ENCODE measurements around the gene YARS1. TPM values are rescaled to one million over a fixed set of nuclear protein-coding genes. Genes with fewer than 3 reads are reported as not detected.

Gene YARS1
- total and polyA plus RNA-seq, 2 of the 13 experiments (the other 11 are each of a cell fraction or from before 2014, with no cell fraction given), result 50.1 to 113 TPM

DNA sequence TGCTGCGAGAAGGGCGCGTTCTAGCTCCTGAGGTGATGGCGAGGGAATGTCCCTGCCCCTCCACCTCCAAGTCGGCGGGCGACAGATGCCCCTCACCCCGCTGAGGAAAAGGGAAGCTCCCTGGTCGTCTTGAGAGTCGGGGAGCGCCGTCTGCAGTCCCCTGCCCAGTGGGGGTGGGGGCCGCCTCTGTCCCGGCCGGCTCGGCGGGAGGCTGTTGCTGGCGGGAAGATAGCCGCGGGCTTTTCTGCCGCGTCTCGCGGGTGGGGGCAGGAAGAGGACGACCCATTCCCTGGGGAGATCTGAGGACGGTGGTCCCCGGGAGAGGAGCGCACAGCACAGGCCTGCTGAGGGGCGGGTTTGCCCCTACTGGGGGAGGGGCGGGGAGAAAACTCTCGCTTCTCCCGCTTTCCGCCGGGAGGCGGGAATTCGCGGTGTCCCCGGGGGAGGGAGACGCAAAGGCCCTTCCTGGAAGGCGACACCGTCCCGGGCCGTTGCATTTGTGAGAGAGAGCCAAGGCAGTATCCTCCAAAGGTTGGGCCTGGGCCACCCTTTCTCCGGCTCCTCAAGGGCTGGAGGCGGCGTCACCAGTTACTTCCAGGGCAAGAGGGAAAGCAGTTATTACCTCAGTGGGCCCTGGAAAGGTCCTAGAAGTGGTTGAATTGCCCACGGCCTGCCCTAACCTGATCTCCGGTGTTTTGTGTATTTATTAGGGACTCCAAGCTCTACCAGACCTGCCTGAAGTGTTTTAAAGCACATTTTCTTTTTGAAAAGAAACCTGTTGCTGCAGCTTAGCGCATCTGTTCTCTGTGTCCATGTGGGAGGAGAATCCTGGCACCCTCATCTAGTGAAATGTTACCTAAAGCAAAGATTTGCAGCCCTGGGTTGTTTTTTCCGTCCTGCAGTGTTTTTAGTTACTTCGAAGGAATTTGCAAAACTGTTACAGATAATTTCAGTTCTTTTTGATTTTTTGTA, 943 bp upstream of the YARS1 start (continued):
- TF ChIP-seq FUBP1 (CRISPR knock-in tag; IDR thresholded peaks at IDR 0.05; ENCODE audit: borderline replicate concordance), result no peak
- TF ChIP-seq RFX5 (IDR thresholded peaks at IDR 0.05; ENCODE audit: low read depth, low read length), result no peak
- no peak for TF ChIP-seq PHF21A (CRISPR knock-in tag; IDR thresholded peaks at IDR 0.05)
- peak; percentile 16; the same call in 1 of the 2 replicates for TF ChIP-seq ZNF343 (CRISPR knock-in tag; IDR thresholded peaks at IDR 0.05)
- TF ChIP-seq ZFP82 (CRISPR knock-in tag; IDR thresholded peaks at IDR 0.05; ENCODE audit: borderline replicate concordance), result no peak
- no peak; the same call in 1 of the 2 replicates for TF ChIP-seq HBP1 (CRISPR knock-in tag; IDR thresholded peaks at IDR 0.05; ENCODE audit: low read depth)
- TF ChIP-seq ZBTB4 (CRISPR knock-in tag; IDR thresholded peaks at IDR 0.05; ENCODE audit: borderline replicate concordance), result no peak
- no peak; the same call in 1 of the 2 replicates for TF ChIP-seq PAXIP1 (CRISPR knock-in tag; conservative IDR thresholded peaks at IDR 0.05)
- no peak for TF ChIP-seq SRSF1 (optimal IDR thresholded peaks at IDR 0.05; ENCODE audit: low read depth, low read length)
- no peak for TF ChIP-seq ZNF792 (CRISPR knock-in tag; IDR thresholded peaks at IDR 0.05)
- 0 out of 2 replicates have a peak, but pooled peaks have one; percentile 48 for TF ChIP-seq NCOA1 (CRISPR knock-in tag; IDR thresholded peaks at IDR 0.05)
- no peak for TF ChIP-seq PTBP1 (IDR thresholded peaks at IDR 0.05; ENCODE audit: low read depth, low read length, poor library complexity, severe bottlenecking)
- TF ChIP-seq ARID2 (CRISPR knock-in tag; IDR thresholded peaks at IDR 0.05; ENCODE audit: borderline replicate concordance), result no peak; the same call in 1 of the 2 replicates
- no peak for TF ChIP-seq NFRKB (IDR thresholded peaks at IDR 0.05)
- no peak for TF ChIP-seq SYNCRIP (IDR thresholded peaks at IDR 0.05; ENCODE audit: insufficient read depth, low read depth, low read length)
- no peak for TF ChIP-seq PAF1 (CRISPR knock-in tag; IDR thresholded peaks at IDR 0.05)
- no peak for TF ChIP-seq ZNF7 (CRISPR knock-in tag; IDR thresholded peaks at IDR 0.05)
- TF ChIP-seq MATR3 (CRISPR knock-in tag; IDR thresholded peaks at IDR 0.05), result no peak
- no peak for TF ChIP-seq SUZ12 (IDR thresholded peaks at IDR 0.05; ENCODE audit: low read depth, low read length)

Data from HepG2 (cell line).